Suprapubic skin (tissue), 4 donors: Measurements from ENCODE around the gene TWIST2.

Experiments used
- CTCF ChIP-seq, 2 donors: fragments of 200-600 bp in 1 of 2; fragments of 450-650 bp in 1 of 2; sonication (generic) in 1 of 2; IDR thresholded peaks; one replicate each; pipeline ENCODE4 v1.5.1; 2016 to 2019; ENCODE audit warnings: antibody characterized with exemption in 2 of 2, mild to moderate bottlenecking in 1 of 2, moderate library complexity in 1 of 2
- EP300 ChIP-seq: sonication (generic); formaldehyde crosslinking; IDR thresholded peaks from one replicate; pipeline ENCODE4 v1.6.1; 2017; ENCODE audit warnings: antibody characterized with exemption
- POLR2AphosphoS5 ChIP-seq, 3 donors: sonication (generic); formaldehyde crosslinking; IDR thresholded peaks; one replicate each; pipeline ENCODE4 v1.6.1; 2017; ENCODE audit warnings: antibody characterized with exemption in 3 of 3

- TF ChIP-seq CTCF (IDR thresholded peaks at IDR 0.05) (no peak), EP300 (no peak), POLR2AphosphoS5 (IDR thresholded peaks at IDR 0.05) (no peak)
Observed at GRCh38 chr2:238916176-238916874, 68.4 kb downstream of the TWIST2 start.
